ENCODE results near the gene XRCC4. TPM values are rescaled to one million over a fixed set of nuclear protein-coding genes. Genes with fewer than 3 reads are reported as not detected.

Gene XRCC4
- total RNA-seq, 2 experiments from 2014 or later = 12.8 to 12.9 TPM

GRCh38 chr5:83197326-83197967 lies 120.1 kb downstream of the XRCC4 start:
- ATAC-seq (no peak), DNase-seq (no peak)
- H3K9me3 Mint-ChIP-seq = no peaks in the 10 kb centered on the region
- no peaks in the 10 kb centered on the region for H3K4me1 Mint-ChIP-seq (ENCODE audit: low read depth)
- peaks cover 5% of the 10 kb centered on the region for H3K36me3 Mint-ChIP-seq (ENCODE audit: low read depth)
- POLR2A ChIA-PET = no interaction called here
- no peak for TF ChIP-seq CTCF (IDR thresholded peaks at IDR 0.05)
- intact Hi-C loops (cut with micrococcal nuclease) = no loop called here
- H3K4me3 Mint-ChIP-seq = no peak overlapping the region
- H3K27ac Mint-ChIP-seq = no peak overlapping the region
- CTCF ChIA-PET = no interaction called here
- H3K27me3 Mint-ChIP-seq = no peaks in the 10 kb centered on the region

GRCh38 chr5:83199126-83199525 lies 121.8 kb downstream of the XRCC4 start:
- ChIA-PET CTCF (no interaction called here), POLR2A (no interaction called here)
- no peak for TF ChIP-seq CTCF (IDR thresholded peaks at IDR 0.05)
- Mint-ChIP-seq H3K27ac (no peak overlapping the region), H3K4me3 (no peak overlapping the region), H3K27me3 (no peaks in the 10 kb centered on the region), H3K9me3 (no peaks in the 10 kb centered on the region), H3K36me3 (ENCODE audit: low read depth) (peaks cover 5% of the 10 kb centered on the region), H3K4me1 (ENCODE audit: low read depth) (no peaks in the 10 kb centered on the region)
- no peak for DNase-seq
- intact Hi-C loops (cut with micrococcal nuclease) = no loop called here
- ATAC-seq = no peak

- no peaks in the 10 kb centered on the region for H3K4me1 Mint-ChIP-seq (ENCODE audit: low read depth)
- ChIA-PET CTCF (no interaction called here), POLR2A (no interaction called here)
- H3K36me3 Mint-ChIP-seq (ENCODE audit: low read depth) = peaks cover 8% of the 10 kb centered on the region
- no peaks in the 10 kb centered on the region for H3K9me3 Mint-ChIP-seq
- H3K27ac Mint-ChIP-seq = no peak overlapping the region
- H3K4me3 Mint-ChIP-seq = no peak overlapping the region
- intact Hi-C loops (cut with micrococcal nuclease) = no loop called here
- no peak for TF ChIP-seq CTCF (IDR thresholded peaks at IDR 0.05)
- H3K27me3 Mint-ChIP-seq = no peaks in the 10 kb centered on the region
- no peak for DNase-seq
- ATAC-seq = no peak
These were observed 127.3 kb downstream of the XRCC4 start for GRCh38 chr5:83204651-83205050.

GRCh38 chr5:83209963-83210362 lies 132.6 kb downstream of the XRCC4 start:
- Mint-ChIP-seq H3K9me3 (no peaks in the 10 kb centered on the region), H3K4me1 (ENCODE audit: low read depth) (no peaks in the 10 kb centered on the region), H3K27me3 (no peaks in the 10 kb centered on the region), H3K4me3 (no peak overlapping the region), H3K36me3 (ENCODE audit: low read depth) (peaks cover 10% of the 10 kb centered on the region), H3K27ac (no peak overlapping the region)
- ChIA-PET CTCF (no interaction called here), POLR2A (no interaction called here)
- intact Hi-C loops (cut with micrococcal nuclease) = no loop called here
- no peak for ATAC-seq
- no peak for DNase-seq
- no peak for TF ChIP-seq CTCF (IDR thresholded peaks at IDR 0.05)

- no peak for TF ChIP-seq CTCF (IDR thresholded peaks at IDR 0.05)
- ChIA-PET CTCF (no interaction called here), POLR2A (no interaction called here)
- Mint-ChIP-seq H3K9me3 (no peaks in the 10 kb centered on the region), H3K36me3 (ENCODE audit: low read depth) (peaks cover 2% of the 10 kb centered on the region), H3K27ac (no peak overlapping the region), H3K4me1 (ENCODE audit: low read depth) (no peaks in the 10 kb centered on the region), H3K4me3 (no peak overlapping the region), H3K27me3 (no peaks in the 10 kb centered on the region)
- DNase-seq (no peak), ATAC-seq (no peak)
- intact Hi-C loops (cut with micrococcal nuclease) = no loop called here
These were observed 141.7 kb downstream of the XRCC4 start for GRCh38 chr5:83219077-83219476.
